ENCODE results near the gene ZBTB6.

ZBTB6 gene

GRCh38 chr9:122912964-122913673, at the start of gene ZBTB6:
ZBTB6 (minus strand) TSS chr9:122913323; CDS start chr9:122912072, 1,251 bp downstream.
- peak; percentile 70 for FAIRE-seq
- peak; percentile 77 for DNase-seq (ENCODE audit: low spot score)

- DNase-seq (ENCODE audit: low spot score) (no peak), FAIRE-seq (no peak)
These were observed 48.0 kb upstream of the ZBTB6 start for GRCh38 chr9:122961139-122961538.

GRCh38 chr9:122955961-122956360, 42.8 kb upstream of the ZBTB6 start:
- DNase-seq (ENCODE audit: low spot score) (no peak), FAIRE-seq (no peak)

- DNase-seq (ENCODE audit: low spot score) (no peak), FAIRE-seq (no peak)
These were observed 41.1 kb upstream of the ZBTB6 start for GRCh38 chr9:122954253-122954691.

- DNase-seq (ENCODE audit: low spot score) = no peak
- FAIRE-seq = no peak
These were observed 37.9 kb upstream of the ZBTB6 start for GRCh38 chr9:122951056-122951455.

- no peak for DNase-seq (ENCODE audit: low spot score)
- FAIRE-seq = no peak
These were observed 37.1 kb upstream of the ZBTB6 start for GRCh38 chr9:122950263-122950662.

- no peak for DNase-seq (ENCODE audit: low spot score)
- no peak for FAIRE-seq
These were observed 36.6 kb upstream of the ZBTB6 start for GRCh38 chr9:122949696-122950095.

- DNase-seq (ENCODE audit: low spot score) = no peak
- no peak for FAIRE-seq
These were observed 35.2 kb upstream of the ZBTB6 start for GRCh38 chr9:122948313-122948712.

- no peak for DNase-seq (ENCODE audit: low spot score)
These were observed 33.4 kb upstream of the ZBTB6 start for GRCh38 chr9:122946461-122947005.

GRCh38 chr9:122944960-122945888, 32.1 kb upstream of the ZBTB6 start:
- no peak for FAIRE-seq

More at GRCh38 chr9:122946461-122947005, 33.4 kb upstream of the ZBTB6 start:
- no peak for FAIRE-seq

GRCh38 chr9:122941582-122942234, 28.6 kb upstream of the ZBTB6 start:
- FAIRE-seq = no peak

More at GRCh38 chr9:122944960-122945888, 32.1 kb upstream of the ZBTB6 start:
- no peak for DNase-seq (ENCODE audit: low spot score)

GRCh38 chr9:122940749-122941581, 27.8 kb upstream of the ZBTB6 start, which contains the start of gene RABGAP1:
RABGAP1 (plus strand) TSS chr9:122941020; CDS start chr9:122957060, 16,040 bp downstream.
- peak; percentile 66 for FAIRE-seq
- peak; percentile 95 for DNase-seq (ENCODE audit: low spot score)

More at GRCh38 chr9:122941582-122942234, 28.6 kb upstream of the ZBTB6 start:
- DNase-seq (ENCODE audit: low spot score) = peak; percentile 19

- FAIRE-seq (no peak), DNase-seq (ENCODE audit: low spot score) (no peak)
These were observed 27.3 kb upstream of the ZBTB6 start for GRCh38 chr9:122940454-122940748.

GRCh38 chr9:122939601-122940000, 26.5 kb upstream of the ZBTB6 start:
- FAIRE-seq = no peak
- no peak for DNase-seq (ENCODE audit: low spot score)

- DNase-seq (ENCODE audit: low spot score) (no peak), FAIRE-seq (no peak)
These were observed 23.8 kb upstream of the ZBTB6 start for GRCh38 chr9:122936883-122937282.

- DNase-seq (ENCODE audit: low spot score) (no peak), FAIRE-seq (no peak)
These were observed 23.3 kb upstream of the ZBTB6 start for GRCh38 chr9:122936464-122936863.

GRCh38 chr9:122931226-122932121, 18.4 kb upstream of the ZBTB6 start, which contains the start of gene ZBTB26:
ZBTB26 (minus strand) TSS chr9:122931512; CDS start chr9:122919934, 11,578 bp downstream.
- DNase-seq (ENCODE audit: low spot score) (peak; percentile 86), FAIRE-seq (peak; percentile 77)

GRCh38 chr9:122930541-122931225, 17.6 kb upstream of the ZBTB6 start:
- no peak for DNase-seq (ENCODE audit: low spot score)
- FAIRE-seq = no peak
